HG03520 (cell line): Measurements from ENCODE around the gene FRMD8.

ENCODE experiments used
- ATAC-seq: cut with Tn5 transposase; IDR thresholded peaks from one replicate; pipeline ENCODE4 v1.9.1; 2021; ENCODE audit warnings: mild to moderate bottlenecking, moderate library complexity; ENCODE audit not compliant: unreplicated experiment

The FRMD8 gene

DNA sequence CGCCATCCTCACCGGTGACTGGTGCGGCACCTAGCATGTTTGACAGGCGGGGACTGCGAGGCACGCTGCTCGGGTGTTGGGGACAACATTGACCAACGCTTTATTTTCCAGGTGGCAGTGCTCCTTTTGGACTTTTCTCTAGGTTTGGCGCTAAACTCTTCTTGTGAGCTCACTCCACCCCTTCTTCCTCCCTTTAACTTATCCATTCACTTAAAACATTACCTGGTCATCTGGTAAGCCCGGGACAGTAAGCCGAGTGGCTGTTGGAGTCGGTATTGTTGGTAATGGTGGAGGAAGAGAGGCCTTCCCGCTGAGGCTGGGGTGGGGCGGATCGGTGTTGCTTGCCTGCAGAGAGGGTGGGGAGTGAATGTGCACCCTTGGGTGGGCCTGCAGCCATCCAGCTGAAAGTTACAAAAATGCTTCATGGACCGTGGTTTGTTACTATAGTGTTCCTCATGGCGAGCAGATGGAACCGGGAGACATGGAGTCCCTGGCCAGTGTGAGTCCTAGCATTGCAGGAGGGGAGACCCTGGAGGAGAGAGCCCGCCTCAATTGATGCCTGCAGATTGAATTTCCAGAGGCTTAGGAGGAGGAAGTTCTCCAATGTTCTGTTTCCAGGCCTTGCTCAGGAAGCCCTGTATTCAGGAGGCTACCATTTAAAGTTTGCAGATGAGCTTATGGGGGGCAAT is 37.2 kb downstream of the FRMD8 start:
- ATAC-seq, result no peak

DNA sequence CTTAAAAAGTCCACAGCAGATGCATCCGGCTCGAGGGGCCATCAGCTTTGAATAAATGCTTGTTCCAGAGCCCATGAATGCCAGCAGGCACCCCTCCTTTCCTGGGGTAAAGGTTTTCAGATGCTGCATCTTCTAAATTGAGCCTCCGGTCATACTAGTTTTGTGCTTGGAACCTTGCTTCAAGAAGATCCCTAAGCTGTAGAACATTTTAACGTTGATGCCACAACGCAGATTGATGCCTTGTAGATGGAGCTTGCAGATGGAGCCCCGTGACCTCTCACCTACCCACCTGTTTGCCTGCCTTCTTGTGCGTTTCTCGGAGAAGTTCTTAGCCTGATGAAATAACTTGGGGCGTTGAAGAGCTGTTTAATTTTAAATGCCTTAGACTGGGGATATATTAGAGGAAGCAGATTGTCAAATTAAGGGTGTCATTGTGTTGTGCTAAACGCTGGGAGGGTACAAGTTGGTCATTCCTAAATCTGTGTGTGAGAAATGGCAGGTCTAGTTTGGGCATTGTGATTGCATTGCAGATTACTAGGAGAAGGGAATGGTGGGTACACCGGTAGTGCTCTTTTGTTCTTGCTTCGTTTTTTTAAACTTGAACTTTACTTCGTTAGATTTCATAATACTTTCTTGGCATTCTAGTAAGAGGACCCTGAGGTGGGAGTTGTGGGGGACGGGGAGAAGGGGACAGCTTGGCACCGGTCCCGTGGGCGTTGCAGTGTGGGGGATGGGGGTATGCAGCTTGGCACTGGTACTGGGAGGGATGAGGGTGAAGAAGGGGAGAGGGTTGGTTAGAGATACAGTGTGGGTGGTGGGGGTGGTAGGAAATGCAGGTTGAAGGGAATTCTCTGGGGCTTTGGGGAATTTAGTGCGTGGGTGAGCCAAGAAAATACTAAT is 38.0 kb downstream of the FRMD8 start:
- no peak for ATAC-seq

DNA sequence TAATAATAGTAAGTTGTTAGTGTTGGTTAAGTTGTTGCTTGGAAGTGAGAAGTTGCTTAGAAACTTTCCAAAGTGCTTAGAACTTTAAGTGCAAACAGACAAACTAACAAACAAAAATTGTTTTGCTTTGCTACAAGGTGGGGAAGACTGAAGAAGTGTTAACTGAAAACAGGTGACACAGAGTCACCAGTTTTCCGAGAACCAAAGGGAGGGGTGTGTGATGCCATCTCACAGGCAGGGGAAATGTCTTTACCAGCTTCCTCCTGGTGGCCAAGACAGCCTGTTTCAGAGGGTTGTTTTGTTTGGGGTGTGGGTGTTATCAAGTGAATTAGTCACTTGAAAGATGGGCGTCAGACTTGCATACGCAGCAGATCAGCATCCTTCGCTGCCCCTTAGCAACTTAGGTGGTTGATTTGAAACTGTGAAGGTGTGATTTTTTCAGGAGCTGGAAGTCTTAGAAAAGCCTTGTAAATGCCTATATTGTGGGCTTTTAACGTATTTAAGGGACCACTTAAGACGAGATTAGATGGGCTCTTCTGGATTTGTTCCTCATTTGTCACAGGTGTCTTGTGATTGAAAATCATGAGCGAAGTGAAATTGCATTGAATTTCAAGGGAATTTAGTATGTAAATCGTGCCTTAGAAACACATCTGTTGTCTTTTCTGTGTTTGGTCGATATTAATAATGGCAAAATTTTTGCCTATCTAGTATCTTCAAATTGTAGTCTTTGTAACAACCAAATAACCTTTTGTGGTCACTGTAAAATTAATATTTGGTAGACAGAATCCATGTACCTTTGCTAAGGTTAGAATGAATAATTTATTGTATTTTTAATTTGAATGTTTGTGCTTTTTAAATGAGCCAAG is 38.9 kb downstream of the FRMD8 start:
- ATAC-seq, result no peak

DNA sequence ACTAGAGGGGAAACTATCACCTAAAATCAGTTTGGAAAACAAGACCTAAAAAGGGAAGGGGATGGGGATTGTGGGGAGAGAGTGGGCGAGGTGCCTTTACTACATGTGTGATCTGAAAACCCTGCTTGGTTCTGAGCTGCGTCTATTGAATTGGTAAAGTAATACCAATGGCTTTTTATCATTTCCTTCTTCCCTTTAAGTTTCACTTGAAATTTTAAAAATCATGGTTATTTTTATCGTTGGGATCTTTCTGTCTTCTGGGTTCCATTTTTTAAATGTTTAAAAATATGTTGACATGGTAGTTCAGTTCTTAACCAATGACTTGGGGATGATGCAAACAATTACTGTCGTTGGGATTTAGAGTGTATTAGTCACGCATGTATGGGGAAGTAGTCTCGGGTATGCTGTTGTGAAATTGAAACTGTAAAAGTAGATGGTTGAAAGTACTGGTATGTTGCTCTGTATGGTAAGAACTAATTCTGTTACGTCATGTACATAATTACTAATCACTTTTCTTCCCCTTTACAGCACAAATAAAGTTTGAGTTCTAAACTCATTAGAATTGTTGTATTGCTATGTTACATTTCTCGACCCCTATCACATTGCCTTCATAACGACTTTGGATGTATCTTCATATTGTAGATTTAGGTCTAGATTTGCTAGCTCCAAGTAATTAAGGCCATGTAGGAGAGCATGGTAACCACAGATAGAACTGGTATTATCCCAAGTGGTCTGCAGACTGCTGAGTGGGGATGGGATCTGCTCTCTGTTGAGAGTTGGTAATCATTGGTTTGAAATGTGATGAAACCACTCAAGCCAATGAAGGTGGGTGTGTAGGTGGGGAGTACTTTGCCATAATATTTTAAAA is 39.8 kb downstream of the FRMD8 start:
- no peak for ATAC-seq

DNA sequence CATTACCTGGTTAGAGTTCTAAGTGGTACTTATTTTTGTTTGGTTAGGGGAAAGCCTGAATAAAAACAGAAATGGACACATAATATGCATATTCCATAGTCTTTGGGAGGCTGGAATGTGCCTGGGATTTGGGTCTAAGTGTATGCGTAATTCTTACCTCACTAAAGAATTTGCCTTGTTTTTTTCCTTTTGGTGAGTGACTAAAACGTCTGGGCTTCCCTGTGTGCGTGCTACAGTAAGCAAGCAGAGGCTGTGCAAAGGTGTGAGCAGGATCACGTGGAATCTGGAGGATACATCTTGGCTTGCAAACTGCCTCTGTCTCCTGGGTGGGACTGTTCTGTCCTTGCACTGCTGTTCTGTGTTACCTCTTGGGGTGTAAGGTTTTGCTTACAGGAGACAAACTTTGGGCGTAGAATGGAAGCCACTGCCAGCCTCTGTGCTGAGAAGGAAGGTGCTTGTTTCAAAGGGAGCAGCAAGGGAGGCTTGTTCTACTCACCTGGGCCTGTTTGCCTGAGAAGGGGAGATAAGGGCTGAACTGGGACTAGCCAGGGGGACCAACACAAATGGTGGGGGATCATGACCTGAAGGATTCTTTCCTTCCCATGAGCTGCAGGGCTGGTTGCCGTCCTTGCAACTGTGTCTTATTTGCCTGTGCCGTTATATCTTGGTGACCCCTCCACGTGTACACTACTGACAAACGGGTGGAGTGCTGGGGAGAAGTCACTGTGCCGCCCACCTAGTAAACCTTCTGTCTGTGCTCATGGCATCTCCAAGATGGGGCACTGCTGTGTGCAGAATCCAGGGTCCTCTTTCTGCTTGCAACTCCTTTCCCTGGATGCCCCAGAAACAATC is 40.6 kb downstream of the FRMD8 start:
- no peak for ATAC-seq

DNA sequence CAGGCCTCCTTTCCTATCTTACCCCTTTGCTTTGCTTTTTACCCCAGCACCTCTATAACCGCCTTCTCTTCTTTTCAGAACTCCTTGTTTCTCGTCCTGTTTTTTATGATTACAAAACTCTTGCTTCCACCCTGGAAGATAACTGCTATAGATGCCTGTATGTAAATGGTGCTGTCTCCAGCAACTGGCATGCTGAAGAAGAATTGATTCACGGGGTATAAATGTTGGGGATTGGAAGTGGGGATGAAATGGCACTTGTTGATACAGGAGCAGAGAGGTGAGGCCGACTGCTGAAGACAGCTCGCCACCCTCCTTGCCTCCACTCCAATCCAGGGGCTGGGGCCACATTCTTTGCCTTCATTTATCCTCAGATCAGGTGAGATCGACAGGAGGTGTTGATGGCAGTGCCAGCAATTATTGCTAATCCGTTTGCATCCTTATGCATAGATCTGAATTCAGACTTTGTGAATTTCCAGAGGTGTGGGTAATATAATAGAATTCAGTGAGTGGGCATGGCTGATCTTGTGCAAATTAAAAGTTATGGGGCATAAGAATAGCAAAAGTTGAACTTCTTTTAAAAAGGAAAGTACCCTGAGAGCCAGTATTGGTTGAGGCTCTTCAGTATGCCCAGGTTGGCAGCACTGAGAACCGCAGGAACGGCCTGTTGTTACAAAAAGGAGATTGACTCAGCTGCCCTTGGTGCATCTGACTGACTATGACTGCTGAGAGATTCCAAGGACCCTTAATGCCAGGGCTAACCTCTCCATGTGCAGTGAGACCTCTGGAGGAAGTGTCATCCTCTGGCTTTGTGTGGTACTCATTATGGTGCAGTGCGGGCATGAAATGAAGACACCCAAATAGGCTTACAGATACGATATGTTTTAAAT is 41.5 kb downstream of the FRMD8 start:
- no peak for ATAC-seq

DNA sequence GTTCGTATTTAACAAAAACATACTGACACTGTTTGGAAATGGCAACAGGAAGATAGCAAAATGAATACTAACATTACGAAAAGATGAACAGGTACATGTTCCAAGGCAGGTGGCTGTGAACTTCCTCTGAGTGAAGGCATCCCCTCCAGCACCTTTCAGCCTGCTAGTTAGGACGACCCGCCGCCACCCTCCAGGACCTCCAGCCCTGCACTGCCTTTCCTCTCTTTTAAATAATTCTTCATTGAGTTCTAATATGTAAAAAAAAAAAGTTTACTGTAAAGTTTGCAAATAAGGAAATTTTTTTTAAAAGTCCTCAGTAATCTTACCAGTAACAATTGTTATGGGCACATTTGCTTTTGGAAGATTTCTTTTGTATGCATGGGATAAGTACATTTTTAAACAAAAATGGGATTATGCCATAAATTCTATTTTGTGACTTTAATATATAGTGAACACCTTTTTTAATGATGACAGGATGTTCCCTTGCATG is 42.2 kb downstream of the FRMD8 start:
- ATAC-seq, result no peak

DNA sequence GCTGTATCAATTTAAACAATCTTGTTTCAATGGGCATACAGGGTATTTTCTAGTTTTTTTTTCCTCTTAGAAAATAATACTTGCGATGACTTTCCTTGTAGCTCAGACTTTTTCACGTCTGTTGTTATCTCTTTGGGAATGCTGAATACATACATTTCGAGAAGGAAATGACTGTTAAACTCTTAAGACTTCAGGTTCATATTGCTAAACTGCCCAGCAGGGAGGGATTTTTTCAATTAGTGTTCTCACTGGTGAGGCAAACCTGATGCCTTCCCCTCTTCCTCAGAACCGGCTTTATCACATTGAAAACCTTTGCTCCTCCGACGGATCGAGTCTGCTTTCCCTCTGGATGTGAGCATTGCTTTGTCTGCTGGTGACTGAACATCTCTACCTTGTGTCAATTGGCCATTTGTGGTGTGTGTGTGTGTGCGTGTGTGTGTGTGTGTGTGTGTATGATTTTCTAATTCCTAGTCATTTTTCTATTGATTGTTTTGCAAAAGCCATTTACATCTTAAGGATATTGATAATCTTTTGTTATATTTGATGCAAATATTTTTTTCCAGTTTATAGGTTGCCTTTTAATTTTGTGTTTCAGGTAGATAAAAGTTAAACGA is 42.7 kb downstream of the FRMD8 start:
- ATAC-seq, result no peak

DNA sequence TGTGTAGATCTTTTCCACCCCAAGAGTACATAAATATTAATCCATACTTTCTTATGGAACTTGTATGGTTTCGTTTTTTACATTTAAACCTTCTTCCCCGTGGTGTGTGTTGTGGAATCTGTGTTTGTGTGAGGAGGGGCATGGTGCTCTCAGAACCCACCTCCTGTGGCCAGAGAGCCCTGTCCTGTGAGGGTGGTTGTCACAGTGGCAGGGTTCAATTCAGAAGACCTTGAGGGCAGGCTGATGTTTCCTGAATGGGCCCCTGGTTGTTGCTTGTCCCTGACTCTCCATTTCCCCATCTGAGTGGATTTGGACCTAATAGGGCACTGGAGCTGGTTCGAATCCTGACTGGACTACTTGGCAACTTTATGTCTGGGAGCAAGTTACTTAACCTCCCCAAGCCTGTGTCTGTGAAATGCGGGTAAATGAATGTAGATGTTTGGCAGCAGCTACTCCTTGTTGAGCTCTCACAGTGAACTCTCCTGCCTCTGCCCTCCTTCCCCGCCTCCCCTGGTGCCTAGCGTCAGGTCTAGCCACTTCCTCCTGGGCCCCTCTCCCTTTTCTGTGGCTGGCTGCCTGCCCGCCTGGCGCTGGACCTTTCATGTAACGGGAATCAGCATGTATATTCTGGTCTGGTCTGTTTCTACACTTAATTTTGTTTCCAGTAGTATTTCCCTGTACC is 43.4 kb downstream of the FRMD8 start:
- no peak for ATAC-seq

DNA sequence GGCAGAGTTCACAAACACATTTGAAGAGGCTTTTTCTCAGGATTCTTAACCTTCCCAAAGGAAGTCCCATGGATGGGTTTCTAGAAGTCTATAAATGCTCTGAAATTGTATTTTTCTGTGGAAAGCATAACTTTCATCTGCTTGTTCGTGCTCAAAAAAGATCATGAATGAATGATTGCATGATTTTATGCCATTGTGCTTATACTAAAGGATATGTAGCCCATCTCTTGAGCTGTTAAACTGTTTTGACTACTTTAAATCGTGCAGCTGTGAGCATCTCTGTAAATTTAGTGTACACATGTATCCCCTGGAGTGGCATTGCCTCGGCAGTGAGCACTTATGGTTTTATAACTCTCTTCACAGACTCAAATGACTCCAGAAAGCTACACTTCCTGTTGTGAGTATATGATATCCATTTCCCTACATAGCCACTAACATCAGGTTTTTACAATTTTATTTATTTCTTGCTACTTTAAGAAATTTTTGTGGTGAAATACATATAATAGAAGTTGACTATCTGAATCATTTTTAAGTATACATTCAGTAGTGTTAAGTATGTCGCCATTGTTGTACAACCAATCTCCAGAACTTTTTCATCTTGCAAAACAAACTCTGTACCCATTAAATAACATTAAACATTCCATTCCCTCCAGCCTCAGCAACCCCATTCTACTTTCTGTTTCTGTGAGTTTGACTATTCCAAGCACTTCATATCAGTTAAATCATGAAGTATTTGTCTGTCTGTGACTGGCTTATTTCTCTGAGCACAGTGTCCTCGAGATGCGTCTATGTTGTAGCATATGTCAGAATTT is 44.2 kb downstream of the FRMD8 start:
- no peak for ATAC-seq

DNA sequence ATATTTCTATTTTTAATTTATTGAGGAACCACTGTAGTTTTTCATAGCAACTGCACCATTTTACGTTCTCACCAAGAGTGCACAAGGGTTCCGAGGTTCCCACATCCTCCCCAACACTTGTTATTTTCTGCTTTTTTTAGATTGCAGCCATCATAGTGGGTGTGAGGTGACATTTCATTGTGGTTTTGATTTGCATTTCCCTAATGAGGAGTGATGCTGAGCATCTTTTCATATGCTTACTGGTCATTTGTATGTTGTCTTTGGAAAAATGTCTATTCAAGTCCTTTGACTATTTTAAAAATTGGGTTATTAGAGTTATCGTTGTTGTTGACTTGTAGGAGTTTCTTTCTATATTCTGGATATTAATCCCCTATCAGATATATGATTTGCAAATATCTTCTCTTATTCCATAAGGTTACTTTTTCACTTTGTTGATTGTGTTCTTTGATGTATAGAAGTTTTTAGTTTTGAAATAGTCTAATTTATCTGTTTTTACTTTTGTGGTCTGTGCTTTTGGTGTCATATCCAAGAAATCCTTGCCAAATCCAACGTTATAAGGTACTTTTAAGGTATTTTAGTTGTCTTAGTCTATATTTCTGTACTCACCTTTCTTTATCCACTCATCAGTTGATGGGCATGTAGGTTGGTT is 45.1 kb downstream of the FRMD8 start:
- no peak for ATAC-seq

DNA sequence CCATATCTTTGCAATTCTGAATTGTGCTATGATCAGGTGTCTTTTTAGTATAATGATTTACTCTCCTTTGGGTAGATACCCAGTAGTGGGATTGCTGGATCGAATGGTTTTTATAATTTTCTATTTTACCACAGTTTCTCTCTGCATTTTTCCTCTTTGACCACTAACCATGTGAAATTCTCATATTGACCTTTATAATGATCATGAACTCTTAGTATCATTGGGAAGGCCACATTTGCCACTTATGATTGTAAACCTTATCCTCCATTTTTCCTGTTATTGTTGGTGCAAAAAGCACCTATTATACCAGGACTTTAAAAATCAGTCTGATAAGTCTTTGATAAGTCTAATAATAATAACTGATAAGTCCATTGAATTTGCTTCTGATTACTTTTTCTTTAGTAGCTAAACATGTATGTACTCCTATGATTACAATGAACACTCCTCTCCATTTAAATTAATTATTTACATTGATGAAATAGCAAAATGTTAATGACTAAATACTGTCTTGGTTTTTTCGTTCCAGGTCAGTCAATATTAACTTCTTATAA is 45.7 kb downstream of the FRMD8 start:
- no peak for ATAC-seq

DNA sequence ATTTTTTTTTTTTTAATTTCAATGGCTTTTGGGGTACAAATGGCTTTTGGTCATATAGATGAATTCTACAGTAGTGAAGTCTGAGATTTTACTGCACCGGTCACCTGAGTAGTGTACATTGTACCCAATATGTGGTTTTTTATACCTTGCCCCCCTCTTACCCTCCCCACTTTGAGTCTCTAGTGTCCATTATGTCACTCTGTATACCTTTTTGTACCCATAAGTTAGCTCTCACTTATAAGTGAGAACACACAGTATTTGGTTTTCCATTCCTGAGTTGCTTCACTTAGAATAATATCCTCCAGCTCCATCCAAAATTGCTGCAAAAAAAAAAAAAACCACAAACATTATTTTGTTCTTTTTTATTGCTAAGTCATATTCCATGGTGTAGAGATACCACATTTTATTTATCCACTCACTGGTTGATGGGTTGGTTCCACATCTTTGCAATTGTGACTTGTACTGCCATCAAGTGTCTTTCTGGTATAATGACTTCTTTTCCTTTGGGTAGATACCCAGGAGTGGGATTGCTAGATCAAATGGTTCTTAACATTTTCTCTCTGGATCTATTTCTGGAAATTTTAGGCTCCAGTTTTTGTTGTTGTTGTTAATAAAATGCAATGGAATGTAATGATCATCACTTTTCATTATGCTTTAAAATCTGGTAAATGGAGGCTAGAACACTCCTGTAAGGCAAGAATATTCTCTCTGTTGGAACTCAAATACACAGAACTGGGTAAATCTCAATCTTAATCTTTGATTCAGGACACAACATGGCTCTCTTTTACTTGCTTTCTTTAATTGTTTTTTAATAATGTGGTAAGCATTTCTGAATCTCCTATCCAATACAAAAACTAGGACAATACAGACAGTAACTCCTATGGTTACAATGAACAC is 46.5 kb downstream of the FRMD8 start:
- no peak for ATAC-seq

DNA sequence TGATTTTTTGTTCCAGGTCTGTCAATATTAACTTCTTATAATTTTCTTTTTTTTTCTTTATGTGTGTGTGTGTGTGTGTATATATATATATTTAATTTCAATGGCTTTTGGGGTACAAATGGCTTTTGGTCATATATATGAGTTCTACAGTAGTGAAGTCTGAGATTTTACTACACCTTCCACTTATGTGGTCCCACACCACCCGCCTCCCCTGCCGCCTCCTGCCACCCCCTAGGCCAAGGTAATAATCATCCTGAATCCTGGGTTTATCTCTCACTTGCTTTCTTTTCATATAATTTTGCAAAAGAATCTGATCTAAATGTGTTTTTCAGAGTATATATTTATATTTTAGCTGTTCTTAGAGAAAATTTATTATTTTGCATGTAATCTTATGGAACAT is 47.2 kb downstream of the FRMD8 start:
- ATAC-seq, result no peak
